SJCRH30 (cell line): Measurements from ENCODE around the gene EPHA4. TPM values are rescaled to one million over a fixed set of nuclear protein-coding genes. Genes with fewer than 3 reads are reported as not detected.

Source experiments
- DNase-seq, 2 experiments: peaks; one replicate each; pipeline ENCODE4 v3.0.0-alpha.2; 2015 to 2020
- H3K27ac ChIP-seq: fragments of 250-450 bp; sonication (Bioruptor Pico); 2 replicates; pipeline ENCODE4 v1.5.1; 2020; ENCODE audit warnings: mild to moderate bottlenecking, moderate library complexity
- H3K27me3 ChIP-seq: fragments of 250-450 bp; sonication (Bioruptor Pico); 2 replicates; pipeline ENCODE4 v1.5.1; 2020; ENCODE audit warnings: mild to moderate bottlenecking, moderate library complexity
- H3K36me3 ChIP-seq: fragments of 250-450 bp; sonication (Bioruptor Pico); 2 replicates; pipeline ENCODE4 v1.5.1; 2020; ENCODE audit warnings: mild to moderate bottlenecking, moderate library complexity
- H3K4me1 ChIP-seq: fragments of 250-450 bp; sonication (Bioruptor Pico); 2 replicates; pipeline ENCODE4 v1.5.1; 2020; ENCODE audit warnings: mild to moderate bottlenecking, moderate library complexity
- H3K4me3 ChIP-seq: fragments of 250-450 bp; sonication (Bioruptor Pico); 2 replicates; pipeline ENCODE4 v1.5.1; 2020; ENCODE audit warnings: mild to moderate bottlenecking, moderate library complexity
- H3K9me3 ChIP-seq: fragments of 250-450 bp; sonication (Bioruptor Pico); replicated peaks from 2 replicates; pipeline ENCODE4 v1.5.1; 2020; ENCODE audit warnings: mild to moderate bottlenecking, moderate library complexity
- total RNA-seq: library from RNA; depleted of rRNA; stranded (reverse); fragments of >200 nt; shearing (Covaris generic); gene quantifications from 2 replicates; pipeline ENCODE4 v1.2.3, GENCODE V29; 2014

EPHA4 gene
- total RNA-seq, 1 experiment from 2014 or later, result 4.2 TPM

GRCh38 chr2:221567809-221568208, 4.3 kb downstream of the EPHA4 start:
- no peaks in the 10 kb centered on the region for H3K27me3 ChIP-seq
- H3K4me3 ChIP-seq, result no peak overlapping the region
- H3K36me3 ChIP-seq, result no peaks in the 10 kb centered on the region
- no peak overlapping the region for H3K27ac ChIP-seq
- no peaks in the 10 kb centered on the region for H3K9me3 ChIP-seq
- no peak for DNase-seq
- H3K4me1 ChIP-seq, result peaks cover 6% of the 10 kb centered on the region; the same call in 1 of the 2 replicates

GRCh38 chr2:221567231-221567760, 4.8 kb downstream of the EPHA4 start:
- Histone ChIP-seq H3K4me3 (no peak overlapping the region), H3K9me3 (no peaks in the 10 kb centered on the region), H3K27ac (no peak overlapping the region), H3K27me3 (no peaks in the 10 kb centered on the region), H3K4me1 (peaks cover 6% of the 10 kb centered on the region; the same call in 1 of the 2 replicates), H3K36me3 (no peaks in the 10 kb centered on the region)
- DNase-seq, result no peak

GRCh38 chr2:221563270-221563985, 8.7 kb downstream of the EPHA4 start:
- H3K36me3 ChIP-seq, result no peaks in the 10 kb centered on the region
- no peaks in the 10 kb centered on the region for H3K27me3 ChIP-seq
- no peak overlapping the region for H3K4me3 ChIP-seq
- no peaks in the 10 kb centered on the region for H3K9me3 ChIP-seq
- no peak overlapping the region for H3K27ac ChIP-seq
- DNase-seq, result no peak
- peaks cover 5% of the 10 kb centered on the region; the same call in 1 of the 2 replicates for H3K4me1 ChIP-seq

GRCh38 chr2:221562226-221562625, 9.9 kb downstream of the EPHA4 start:
- H3K27ac ChIP-seq, result no peak overlapping the region

GRCh38 chr2:221561770-221562169, 10.3 kb downstream of the EPHA4 start:
- H3K4me1 ChIP-seq, result no peaks in the 10 kb centered on the region
- no peaks in the 10 kb centered on the region for H3K36me3 ChIP-seq
- no peak overlapping the region for H3K27ac ChIP-seq
- H3K9me3 ChIP-seq, result no peaks in the 10 kb centered on the region
- DNase-seq, result no peak
- no peaks in the 10 kb centered on the region for H3K27me3 ChIP-seq
- no peak overlapping the region for H3K4me3 ChIP-seq

More at GRCh38 chr2:221562226-221562625, 9.9 kb downstream of the EPHA4 start:
- Histone ChIP-seq H3K27me3 (no peaks in the 10 kb centered on the region), H3K36me3 (no peaks in the 10 kb centered on the region), H3K4me1 (no peaks in the 10 kb centered on the region), H3K4me3 (no peak overlapping the region), H3K9me3 (no peaks in the 10 kb centered on the region)
- no peak for DNase-seq

GRCh38 chr2:221559991-221560390, 12.1 kb downstream of the EPHA4 start:
- no peak overlapping the region for H3K27ac ChIP-seq
- DNase-seq, result no peak
- H3K36me3 ChIP-seq, result no peaks in the 10 kb centered on the region
- no peaks in the 10 kb centered on the region for H3K9me3 ChIP-seq
- H3K4me3 ChIP-seq, result no peak overlapping the region
- H3K27me3 ChIP-seq, result no peaks in the 10 kb centered on the region
- no peaks in the 10 kb centered on the region; the same call in 1 of the 2 replicates for H3K4me1 ChIP-seq

- Histone ChIP-seq H3K4me3 (no peak overlapping the region), H3K27me3 (no peaks in the 10 kb centered on the region), H3K36me3 (no peaks in the 10 kb centered on the region), H3K27ac (no peak overlapping the region), H3K4me1 (no peaks in the 10 kb centered on the region; the same call in 1 of the 2 replicates), H3K9me3 (no peaks in the 10 kb centered on the region)
- DNase-seq, result no peak
Observed at GRCh38 chr2:221558107-221558506, 14.0 kb downstream of the EPHA4 start.

- DNase-seq, result peak in 1 of 2 experiments; percentile 35
- no peaks in the 10 kb centered on the region for H3K36me3 ChIP-seq
- H3K9me3 ChIP-seq, result no peaks in the 10 kb centered on the region
- H3K27ac ChIP-seq, result no peak overlapping the region
- H3K4me3 ChIP-seq, result no peak overlapping the region
- no peaks in the 10 kb centered on the region; the same call in 1 of the 2 replicates for H3K4me1 ChIP-seq
- no peaks in the 10 kb centered on the region; the same call in 1 of the 2 replicates for H3K27me3 ChIP-seq
Observed at GRCh38 chr2:221555494-221555846, 16.6 kb downstream of the EPHA4 start.

- Histone ChIP-seq H3K4me1 (no peaks in the 10 kb centered on the region; the same call in 1 of the 2 replicates), H3K9me3 (no peaks in the 10 kb centered on the region), H3K36me3 (no peaks in the 10 kb centered on the region), H3K27ac (no peak overlapping the region), H3K4me3 (no peak overlapping the region), H3K27me3 (no peaks in the 10 kb centered on the region; the same call in 1 of the 2 replicates)
- DNase-seq, result no peak
Observed at GRCh38 chr2:221554769-221555493, 17.2 kb downstream of the EPHA4 start.

- Histone ChIP-seq H3K27me3 (no peaks in the 10 kb centered on the region; the same call in 1 of the 2 replicates), H3K27ac (no peak overlapping the region), H3K9me3 (no peaks in the 10 kb centered on the region), H3K4me3 (no peak overlapping the region), H3K4me1 (no peaks in the 10 kb centered on the region; the same call in 1 of the 2 replicates), H3K36me3 (no peaks in the 10 kb centered on the region)
- no peak for DNase-seq
Observed at GRCh38 chr2:221553333-221553732, 18.8 kb downstream of the EPHA4 start.

GRCh38 chr2:221552291-221552690, 19.8 kb downstream of the EPHA4 start:
- Histone ChIP-seq H3K27me3 (no peaks in the 10 kb centered on the region; the same call in 1 of the 2 replicates), H3K4me3 (no peak overlapping the region), H3K9me3 (no peaks in the 10 kb centered on the region), H3K27ac (no peak overlapping the region), H3K4me1 (no peaks in the 10 kb centered on the region; the same call in 1 of the 2 replicates), H3K36me3 (no peaks in the 10 kb centered on the region)
- DNase-seq, result no peak

- Histone ChIP-seq H3K4me1 (no peaks in the 10 kb centered on the region; the same call in 1 of the 2 replicates), H3K27ac (no peak overlapping the region), H3K36me3 (no peaks in the 10 kb centered on the region), H3K4me3 (no peak overlapping the region), H3K27me3 (no peaks in the 10 kb centered on the region; the same call in 1 of the 2 replicates), H3K9me3 (no peaks in the 10 kb centered on the region)
- no peak for DNase-seq
Observed at GRCh38 chr2:221551864-221552263, 20.2 kb downstream of the EPHA4 start.

GRCh38 chr2:221549143-221549542, 23.0 kb downstream of the EPHA4 start:
- no peak overlapping the region for H3K4me3 ChIP-seq
- no peaks in the 10 kb centered on the region for H3K9me3 ChIP-seq
- no peaks in the 10 kb centered on the region; the same call in 1 of the 2 replicates for H3K27me3 ChIP-seq
- H3K36me3 ChIP-seq, result no peaks in the 10 kb centered on the region
- no peak overlapping the region for H3K27ac ChIP-seq
- no peak for DNase-seq
- H3K4me1 ChIP-seq, result no peaks in the 10 kb centered on the region

- no peak for DNase-seq
- H3K4me3 ChIP-seq, result no peak overlapping the region
- H3K27ac ChIP-seq, result no peak overlapping the region
- no peaks in the 10 kb centered on the region for H3K4me1 ChIP-seq
- no peaks in the 10 kb centered on the region; the same call in 1 of the 2 replicates for H3K27me3 ChIP-seq
- H3K9me3 ChIP-seq, result no peaks in the 10 kb centered on the region
- no peaks in the 10 kb centered on the region for H3K36me3 ChIP-seq
Observed at GRCh38 chr2:221546505-221547225, 25.4 kb downstream of the EPHA4 start.
